HPDE6-E6E7 (cell line): ENCODE measurements around the gene SLC7A4.
"Not testable (repeated sequence)": the region's sequence is repeated elsewhere in the genome, so short reads cannot be mapped to it uniquely, and the experiment has no call there.

Experiments
- DNase-seq: peaks from one replicate; pipeline ENCODE4 v3.0.0; 2011; ENCODE audit warnings: missing footprints; ENCODE audit errors: extremely low spot score

The SLC7A4 gene

GRCh38 chr22:21042978-21043859, 10.9 kb upstream of the SLC7A4 start:
- DNase-seq: no peak

GRCh38 chr22:21041937-21042336, 9.6 kb upstream of the SLC7A4 start:
- DNase-seq: no peak

GRCh38 chr22:21039158-21039557, 6.8 kb upstream of the SLC7A4 start:
- DNase-seq: not testable (repeated sequence)

GRCh38 chr22:21038405-21038804, 6.0 kb upstream of the SLC7A4 start:
- no peak for DNase-seq

GRCh38 chr22:21034989-21035388, 2.6 kb upstream of the SLC7A4 start:
- DNase-seq: no peak

- DNase-seq: no peak
Observed at GRCh38 chr22:21033895-21034294, 1.5 kb upstream of the SLC7A4 start.

GRCh38 chr22:21032868-21033688, 717 bp upstream of the SLC7A4 start:
- DNase-seq: no peak

GRCh38 chr22:21031545-21032036, 770 bp downstream of the SLC7A4 start:
- no peak for DNase-seq

- no peak for DNase-seq
Observed at GRCh38 chr22:21030621-21031544, 1.5 kb downstream of the SLC7A4 start.

- no peak for DNase-seq
Observed at GRCh38 chr22:21030032-21030431, 2.3 kb downstream of the SLC7A4 start.

- no peak for DNase-seq
Observed at GRCh38 chr22:21029486-21030025, 2.8 kb downstream of the SLC7A4 start.

GRCh38 chr22:21028277-21029251, 3.8 kb downstream of the SLC7A4 start:
- DNase-seq: no peak

GRCh38 chr22:21026783-21027692, 5.3 kb downstream of the SLC7A4 start:
- no peak for DNase-seq

- peak; percentile 85 for DNase-seq
Observed at GRCh38 chr22:21025763-21026755, 6.3 kb downstream of the SLC7A4 start.

GRCh38 chr22:21025266-21025665, 7.1 kb downstream of the SLC7A4 start:
- no peak for DNase-seq

GRCh38 chr22:21022955-21023614, 9.3 kb downstream of the SLC7A4 start:
- no peak for DNase-seq

GRCh38 chr22:21022507-21022906, 9.9 kb downstream of the SLC7A4 start:
- DNase-seq: no peak
